COLO668 (cell line): ENCODE measurements around the gene TGFBR1.

Experiments
- DNase-seq: peaks from one replicate; lab custom pipeline; 2025; ENCODE audit not compliant: unreplicated experiment; lab: John Stamatoyannopoulos, UW

The TGFBR1 gene

GRCh38 chr9:99104459-99105151 lies at the start of gene TGFBR1:
TSS of gene TGFBR1 (plus strand) at chr9:99105113. CDS start at chr9:99105206, 93 bp downstream.
- DNase-seq = peak; percentile 92

GRCh38 chr9:99055384-99055783 lies 49.5 kb upstream of the TGFBR1 start:
- no peak for DNase-seq

DNA sequence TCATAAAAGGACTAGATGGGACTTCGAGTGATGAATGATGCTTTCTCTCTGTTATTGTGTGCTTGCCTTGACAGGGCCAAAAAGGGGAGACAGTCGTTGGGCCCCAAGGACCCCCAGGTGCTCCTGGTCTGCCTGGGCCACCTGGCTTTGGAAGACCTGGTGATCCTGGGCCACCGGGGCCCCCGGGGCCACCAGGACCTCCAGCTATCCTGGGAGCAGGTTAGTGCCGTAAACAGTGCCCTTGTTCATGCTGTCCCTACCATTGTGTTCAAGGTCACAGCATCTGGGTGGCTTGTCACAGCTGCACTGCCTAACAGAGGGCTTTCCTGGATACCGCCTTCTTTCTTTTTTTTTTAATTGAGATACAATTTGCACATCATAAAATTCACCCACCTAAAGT lies 48.7 kb upstream of the TGFBR1 start:
- DNase-seq = no peak

GRCh38 chr9:99056886-99057664 lies 47.8 kb upstream of the TGFBR1 start:
- no peak for DNase-seq

DNA sequence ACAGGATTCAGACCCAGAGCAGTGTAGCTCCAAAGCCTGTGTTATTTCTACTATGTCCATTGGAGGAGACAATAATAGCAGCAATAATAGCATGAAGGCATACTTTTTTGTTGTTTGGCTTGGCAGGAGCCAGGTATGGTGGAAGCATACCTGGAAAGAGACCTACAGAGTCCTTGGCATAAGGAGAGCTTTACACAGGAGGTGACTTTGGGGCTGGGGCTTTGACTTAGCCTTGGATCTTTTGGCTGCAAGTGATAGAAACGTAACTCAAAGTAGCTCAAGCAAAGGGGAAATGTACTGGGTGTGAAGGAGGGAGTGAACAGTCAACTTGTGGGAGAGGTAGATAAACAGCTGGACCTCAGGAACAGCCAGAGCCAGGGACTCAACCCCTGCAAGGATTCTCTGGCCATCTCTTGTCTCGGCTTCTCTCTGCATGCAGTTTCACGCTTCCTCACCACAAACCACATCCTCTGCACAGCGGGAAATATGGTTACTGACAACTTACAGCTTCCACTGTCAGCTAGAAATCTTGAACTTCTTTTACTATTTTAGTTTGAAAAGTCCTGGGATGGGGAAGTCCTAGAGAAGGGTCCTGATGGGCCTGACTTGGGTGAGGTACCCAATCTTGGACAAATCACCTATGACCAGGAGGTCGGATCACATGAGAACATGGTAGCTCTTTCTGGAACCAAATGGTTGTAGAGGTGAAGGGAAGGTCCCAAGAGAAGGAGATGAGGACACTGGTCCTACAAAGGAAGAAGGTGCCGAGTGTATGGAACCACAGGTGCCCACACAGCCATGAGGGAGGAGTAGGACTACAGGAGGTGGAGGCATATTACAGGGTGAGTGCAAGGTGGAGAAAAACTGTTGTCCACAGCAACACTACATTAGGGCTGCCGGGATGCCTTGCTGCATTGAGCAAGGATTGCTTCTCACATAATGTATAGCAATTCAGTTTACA lies 47.0 kb upstream of the TGFBR1 start:
- no peak for DNase-seq

- no peak for DNase-seq
Observed at GRCh38 chr9:99058964-99059921, 45.7 kb upstream of the TGFBR1 start.

GRCh38 chr9:99060621-99061020 lies 44.3 kb upstream of the TGFBR1 start:
- no peak for DNase-seq

- DNase-seq = no peak
Observed at GRCh38 chr9:99062549-99062948, 42.4 kb upstream of the TGFBR1 start.

- DNase-seq = no peak
Observed at GRCh38 chr9:99063522-99063921, 41.4 kb upstream of the TGFBR1 start.

GRCh38 chr9:99066571-99066970 lies 38.3 kb upstream of the TGFBR1 start:
- DNase-seq = no peak

- no peak for DNase-seq
Observed at GRCh38 chr9:99069075-99069474, 35.8 kb upstream of the TGFBR1 start.

GRCh38 chr9:99069546-99069945 lies 35.4 kb upstream of the TGFBR1 start:
- no peak for DNase-seq

DNA sequence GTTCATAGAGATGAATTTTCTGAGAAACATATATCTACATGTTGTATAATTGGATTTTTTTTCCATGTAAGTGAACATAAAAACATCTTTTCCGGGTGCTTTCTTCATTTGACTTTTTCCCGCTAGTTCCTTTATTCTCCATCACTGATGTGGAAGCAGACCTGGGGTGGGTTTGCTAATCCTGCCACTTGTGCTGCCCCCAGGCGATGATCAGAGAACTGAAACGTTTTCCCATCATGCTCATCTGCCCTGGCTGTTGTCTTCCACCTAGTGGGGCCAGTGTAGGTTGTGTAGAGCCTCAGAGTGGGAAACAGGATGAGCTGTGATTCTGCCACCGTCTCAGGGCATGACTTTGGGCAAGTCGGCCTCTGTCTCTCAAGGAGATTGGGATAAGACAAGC lies 34.2 kb upstream of the TGFBR1 start:
- no peak for DNase-seq

DNA sequence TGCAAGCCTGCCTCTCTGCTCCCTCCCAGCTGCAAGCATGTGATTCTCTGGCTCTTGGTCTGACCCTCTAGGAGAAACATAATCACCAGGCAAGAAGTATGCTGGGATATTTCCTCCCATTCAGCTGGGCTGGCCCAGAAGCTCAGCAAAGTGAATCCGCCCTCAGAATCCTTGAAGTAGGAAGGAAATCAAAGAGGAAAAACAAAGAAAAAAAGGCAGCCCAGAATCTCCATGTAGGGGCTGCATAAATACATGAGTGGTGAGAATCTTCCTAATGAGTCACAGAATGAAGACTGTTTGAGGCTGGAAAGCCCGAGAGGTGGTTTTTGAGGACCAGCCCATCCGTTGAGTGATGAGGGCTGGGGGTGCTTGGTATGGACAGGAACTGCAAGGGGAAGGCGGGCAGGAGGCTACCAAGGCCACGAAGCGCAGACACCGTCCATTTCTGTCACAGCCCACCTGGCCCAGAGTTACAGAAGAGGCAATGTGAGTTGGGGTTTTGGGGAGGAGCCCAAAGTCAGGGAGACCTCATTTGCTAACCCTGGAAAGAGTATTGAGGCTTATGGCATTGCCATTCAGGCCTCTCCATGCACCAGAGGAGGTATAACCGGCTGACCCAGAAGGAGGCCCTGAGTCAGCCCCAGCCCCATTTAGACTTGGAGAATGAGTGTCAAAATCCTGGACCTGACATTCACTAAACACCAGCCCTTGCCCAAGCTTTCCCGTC lies 33.4 kb upstream of the TGFBR1 start:
- no peak for DNase-seq

GRCh38 chr9:99072040-99072394 lies 32.9 kb upstream of the TGFBR1 start:
- no peak for DNase-seq

- DNase-seq = no peak
Observed at GRCh38 chr9:99073347-99073746, 31.6 kb upstream of the TGFBR1 start.

DNA sequence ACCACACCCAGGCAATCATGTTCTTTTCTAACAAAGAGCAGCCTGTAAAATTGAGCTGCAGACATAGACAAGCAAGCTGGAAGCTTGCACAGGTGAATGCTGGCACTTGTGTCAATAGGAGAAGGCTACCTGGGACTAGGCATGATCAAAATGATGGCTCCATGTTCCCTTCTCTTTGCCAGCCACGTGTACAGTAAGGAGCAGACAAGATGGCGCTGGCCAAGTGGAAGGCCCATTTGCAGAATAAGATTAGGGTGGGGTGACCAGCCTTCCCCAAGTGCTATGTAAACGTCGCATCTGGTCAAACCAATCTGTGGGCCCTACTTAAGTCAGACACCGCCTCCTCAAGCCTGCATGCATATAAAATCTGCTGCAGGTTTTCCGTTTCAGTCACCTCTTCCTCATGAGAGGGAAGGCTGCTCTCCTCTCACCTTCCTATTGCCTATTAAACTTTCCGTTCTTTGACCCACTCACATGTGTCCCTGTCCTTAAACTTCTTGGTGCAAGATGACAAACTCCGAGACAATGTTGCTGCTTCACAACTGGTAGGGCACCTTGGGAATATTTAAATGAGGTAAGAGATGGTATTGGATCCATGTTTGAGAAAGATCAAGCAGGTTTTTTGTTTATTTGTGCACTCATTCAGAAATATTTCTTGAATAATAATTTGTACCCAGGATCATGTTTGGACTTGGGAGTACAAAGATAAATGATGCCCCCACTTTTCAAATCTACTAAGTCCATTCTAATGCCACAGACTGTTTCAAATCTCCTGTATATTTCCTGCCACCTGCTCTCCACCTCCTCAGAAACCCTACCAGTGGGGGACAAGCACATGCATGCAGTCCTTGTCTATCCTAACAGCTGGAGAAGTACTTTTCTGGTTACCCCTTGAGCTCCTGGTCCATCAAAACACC lies 30.7 kb upstream of the TGFBR1 start:
- DNase-seq = no peak

DNA sequence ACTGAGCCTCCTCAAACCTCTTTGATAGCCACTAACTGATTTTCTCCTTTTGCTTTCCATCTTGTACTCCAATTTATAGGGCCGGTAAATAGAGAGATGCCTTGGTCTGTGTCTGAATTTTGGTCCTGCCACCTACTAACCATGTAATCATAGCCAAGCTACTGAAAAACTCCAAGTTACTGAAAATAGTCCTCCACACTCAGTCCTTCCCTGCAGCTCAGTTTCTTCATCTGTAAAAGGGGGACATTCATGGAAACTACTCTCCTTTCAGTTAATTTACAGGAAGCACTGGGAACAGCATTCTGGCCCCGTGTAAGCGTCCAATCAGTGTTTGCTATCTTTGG lies 30.0 kb upstream of the TGFBR1 start:
- DNase-seq = no peak
